K562 (cell line): ENCODE results near the gene PSORS1C1. TPM values are rescaled to one million over a fixed set of nuclear protein-coding genes. Genes with fewer than 3 reads are reported as not detected.
A peak's percentile ranks its signal among the peaks of the same experiment; 100 is the strongest.

Experiments
- ARHGAP35 ChIP-seq: fragments of 450-650 bp; IDR thresholded peaks from 2 replicates; pipeline ENCODE4 v1.6.1; 2018; ENCODE audit not compliant: partially characterized antibody
- CREBBP ChIP-seq: IDR thresholded peaks from one replicate; pipeline ENCODE4 v1.6.1; 2012; ENCODE audit warnings: low read depth, mild to moderate bottlenecking, control low read depth, inconsistent platforms, low read length
- EWSR1 ChIP-seq: fragments of 450-650 bp; IDR thresholded peaks from 2 replicates; pipeline ENCODE4 v1.6.1; 2018; ENCODE audit warnings: borderline replicate concordance, mild to moderate bottlenecking, low read depth, moderate library complexity; ENCODE audit not compliant: partially characterized antibody
- GABPB2 ChIP-seq: fragments of 250-450 bp; sonication (Bioruptor Pico); conservative IDR thresholded peaks from 2 replicates; pipeline ENCODE4 v1.5.1; 2021; ENCODE audit warnings: mild to moderate bottlenecking
- GATA2 ChIP-seq: sonication (generic); formaldehyde crosslinking; IDR thresholded peaks from 2 replicates; pipeline ENCODE4 v1.4.0; 2020; ENCODE audit warnings: mild to moderate bottlenecking, missing genetic modification reagents
- IRF9 ChIP-seq: fragments of 450-650 bp; IDR thresholded peaks from 2 replicates; pipeline ENCODE4 v1.6.1; 2016; ENCODE audit warnings: missing biosample characterization, missing genetic modification characterization
- REST ChIP-seq, 2 experiments: fragments of 450-650 bp; formaldehyde crosslinking in 1 of 2; IDR thresholded peaks; 2 replicates each; pipeline versions ENCODE4 v1.4.0 to v1.6.1; 2014 to 2020; ENCODE audit warnings: mild to moderate bottlenecking in 2 of 2, borderline replicate concordance in 1 of 2, low read depth in 1 of 2
- U2AF2 ChIP-seq: fragments of 200-400 bp; formaldehyde crosslinking; optimal IDR thresholded peaks from 2 replicates; pipeline ENCODE3; 2017; ENCODE audit warnings: low read depth, mild to moderate bottlenecking, low read length
- USF2 ChIP-seq: sonication (generic); formaldehyde crosslinking; IDR thresholded peaks from 2 replicates; pipeline ENCODE4 v1.5.0; 2020; ENCODE audit warnings: missing genetic modification reagents
- ZBTB17 ChIP-seq: fragments of 450-650 bp; formaldehyde crosslinking; IDR thresholded peaks from 2 replicates; pipeline ENCODE4 v1.4.0; 2020; ENCODE audit warnings: mild to moderate bottlenecking
- ZNF3 ChIP-seq: fragments of 250-450 bp; sonication (Bioruptor Pico); IDR thresholded peaks from 2 replicates; pipeline ENCODE4 v1.5.0; 2021; ENCODE audit warnings: mild to moderate bottlenecking, moderate library complexity
- ZNF586 ChIP-seq: fragments of 450-650 bp; formaldehyde crosslinking; conservative IDR thresholded peaks from 2 replicates; pipeline ENCODE4 v1.4.0; 2020; ENCODE audit warnings: mild to moderate bottlenecking, moderate library complexity
- polyA plus RNA-seq, 8 experiments: library from polyadenylated mRNA; depleted of rRNA in 4 of 8; stranded (reverse) in 5 of 8; unstranded in 3 of 8; fragments of >200 nt; fragmentation: Nextera tagmentation in 2 of 8; fragmentation: Illumina TruSeq in 1 of 8; extraction: Ambion mirVana in 2 of 8; extraction: Trizol in 1 of 8; gene quantifications; 2 replicates each; pipeline versions ENCODE4 v1.2.1 to v1.2.3, GENCODE V29; 2011 to 2014; ENCODE audit warnings: inconsistent platforms in 1 of 8, missing spikeins in 1 of 8
- total RNA-seq, 7 experiments: library from RNA; depleted of rRNA in 6 of 7; stranded (reverse); fragments of >200 nt in 6 of 7; fragmentation: Illumina TruSeq in 2 of 7; extraction: Trizol in 2 of 7; gene quantifications; 2 replicates each; pipeline versions ENCODE4 v1.2.1 to v1.2.3, GENCODE V29; 2011 to 2021; ENCODE audit warnings: low replicate concordance in 1 of 7
- TF ChIP-seq, protein P1 (sequence below): sonication (generic); formaldehyde crosslinking; IDR thresholded peaks from 2 replicates; pipeline ENCODE4 v1.8.0; 2022; ENCODE audit warnings: mild to moderate bottlenecking, missing genetic modification reagents

Gene PSORS1C1
- total and polyA plus RNA-seq, 9 of the 15 experiments (the other 6 are each of a cell fraction or from before 2014, with no cell fraction given) = 0.11 TPM; not detected in 8

GRCh38 chr6:31087494-31088089, 27.0 kb upstream of the PSORS1C1 start (continued):
- TF ChIP-seq, protein P1, sequence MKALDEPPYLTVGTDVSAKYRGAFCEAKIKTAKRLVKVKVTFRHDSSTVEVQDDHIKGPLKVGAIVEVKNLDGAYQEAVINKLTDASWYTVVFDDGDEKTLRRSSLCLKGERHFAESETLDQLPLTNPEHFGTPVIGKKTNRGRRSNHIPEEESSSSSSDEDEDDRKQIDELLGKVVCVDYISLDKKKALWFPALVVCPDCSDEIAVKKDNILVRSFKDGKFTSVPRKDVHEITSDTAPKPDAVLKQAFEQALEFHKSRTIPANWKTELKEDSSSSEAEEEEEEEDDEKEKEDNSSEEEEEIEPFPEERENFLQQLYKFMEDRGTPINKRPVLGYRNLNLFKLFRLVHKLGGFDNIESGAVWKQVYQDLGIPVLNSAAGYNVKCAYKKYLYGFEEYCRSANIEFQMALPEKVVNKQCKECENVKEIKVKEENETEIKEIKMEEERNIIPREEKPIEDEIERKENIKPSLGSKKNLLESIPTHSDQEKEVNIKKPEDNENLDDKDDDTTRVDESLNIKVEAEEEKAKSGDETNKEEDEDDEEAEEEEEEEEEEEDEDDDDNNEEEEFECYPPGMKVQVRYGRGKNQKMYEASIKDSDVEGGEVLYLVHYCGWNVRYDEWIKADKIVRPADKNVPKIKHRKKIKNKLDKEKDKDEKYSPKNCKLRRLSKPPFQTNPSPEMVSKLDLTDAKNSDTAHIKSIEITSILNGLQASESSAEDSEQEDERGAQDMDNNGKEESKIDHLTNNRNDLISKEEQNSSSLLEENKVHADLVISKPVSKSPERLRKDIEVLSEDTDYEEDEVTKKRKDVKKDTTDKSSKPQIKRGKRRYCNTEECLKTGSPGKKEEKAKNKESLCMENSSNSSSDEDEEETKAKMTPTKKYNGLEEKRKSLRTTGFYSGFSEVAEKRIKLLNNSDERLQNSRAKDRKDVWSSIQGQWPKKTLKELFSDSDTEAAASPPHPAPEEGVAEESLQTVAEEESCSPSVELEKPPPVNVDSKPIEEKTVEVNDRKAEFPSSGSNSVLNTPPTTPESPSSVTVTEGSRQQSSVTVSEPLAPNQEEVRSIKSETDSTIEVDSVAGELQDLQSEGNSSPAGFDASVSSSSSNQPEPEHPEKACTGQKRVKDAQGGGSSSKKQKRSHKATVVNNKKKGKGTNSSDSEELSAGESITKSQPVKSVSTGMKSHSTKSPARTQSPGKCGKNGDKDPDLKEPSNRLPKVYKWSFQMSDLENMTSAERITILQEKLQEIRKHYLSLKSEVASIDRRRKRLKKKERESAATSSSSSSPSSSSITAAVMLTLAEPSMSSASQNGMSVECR = no peak
- no peak for TF ChIP-seq CREBBP
- TF ChIP-seq IRF9 (tag) = no peak
- TF ChIP-seq EWSR1 = no peak
- no peak for TF ChIP-seq U2AF2
- no peak for TF ChIP-seq USF2 (CRISPR knock-in tag)
- no peak for TF ChIP-seq ARHGAP35
- TF ChIP-seq REST (IDR thresholded peaks at IDR 0.05; ENCODE audit: borderline replicate concordance) = peak; percentile 59; the same call in 1 of the 2 replicates
- no peak for TF ChIP-seq REST (CRISPR knock-in tag; IDR thresholded peaks at IDR 0.05; ENCODE audit: low read depth)
- TF ChIP-seq ZNF586 = no peak
- no peak for TF ChIP-seq ZNF3 (CRISPR knock-in tag)
- no peak for TF ChIP-seq GABPB2 (CRISPR knock-in tag)
- TF ChIP-seq GATA2 (CRISPR knock-in tag) = no peak
- no peak for TF ChIP-seq ZBTB17 (CRISPR knock-in tag)
